ENCODE measurements around the gene UGT1A6. TPM values are rescaled to one million over a fixed set of nuclear protein-coding genes. Genes with fewer than 3 reads are reported as not detected.

Gene UGT1A6
- total RNA-seq, 1 donor from 2014 or later, result not detected

DNA sequence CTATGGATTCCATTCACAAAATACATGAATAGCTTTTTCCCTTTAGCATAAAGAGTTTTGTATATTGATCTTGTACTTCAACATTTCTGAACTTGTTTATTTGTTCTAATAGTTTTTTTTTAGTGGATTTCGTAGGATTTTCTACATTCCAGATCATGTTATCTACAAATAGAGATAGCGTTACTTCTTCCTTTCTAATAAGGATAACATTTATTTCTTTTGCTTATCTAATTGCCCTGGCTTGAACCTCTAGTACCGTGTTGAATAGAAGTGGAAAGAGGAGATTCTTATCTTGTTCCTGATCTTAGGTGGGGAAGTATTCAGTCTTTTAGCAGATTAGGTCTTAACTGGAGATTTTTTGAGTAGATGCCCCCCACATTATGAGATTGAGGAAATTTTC, 9.5 kb downstream of the UGT1A6 start:
- H3K4me3 Mint-ChIP-seq (ENCODE audit: low read depth), result no peak overlapping the region
- TF ChIP-seq, protein P1, sequence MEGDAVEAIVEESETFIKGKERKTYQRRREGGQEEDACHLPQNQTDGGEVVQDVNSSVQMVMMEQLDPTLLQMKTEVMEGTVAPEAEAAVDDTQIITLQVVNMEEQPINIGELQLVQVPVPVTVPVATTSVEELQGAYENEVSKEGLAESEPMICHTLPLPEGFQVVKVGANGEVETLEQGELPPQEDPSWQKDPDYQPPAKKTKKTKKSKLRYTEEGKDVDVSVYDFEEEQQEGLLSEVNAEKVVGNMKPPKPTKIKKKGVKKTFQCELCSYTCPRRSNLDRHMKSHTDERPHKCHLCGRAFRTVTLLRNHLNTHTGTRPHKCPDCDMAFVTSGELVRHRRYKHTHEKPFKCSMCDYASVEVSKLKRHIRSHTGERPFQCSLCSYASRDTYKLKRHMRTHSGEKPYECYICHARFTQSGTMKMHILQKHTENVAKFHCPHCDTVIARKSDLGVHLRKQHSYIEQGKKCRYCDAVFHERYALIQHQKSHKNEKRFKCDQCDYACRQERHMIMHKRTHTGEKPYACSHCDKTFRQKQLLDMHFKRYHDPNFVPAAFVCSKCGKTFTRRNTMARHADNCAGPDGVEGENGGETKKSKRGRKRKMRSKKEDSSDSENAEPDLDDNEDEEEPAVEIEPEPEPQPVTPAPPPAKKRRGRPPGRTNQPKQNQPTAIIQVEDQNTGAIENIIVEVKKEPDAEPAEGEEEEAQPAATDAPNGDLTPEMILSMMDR (IDR thresholded peaks at IDR 0.05; ENCODE audit: unreplicated experiment), result no peak
- no peaks in the 10 kb centered on the region for H3K4me1 Mint-ChIP-seq (ENCODE audit: low read depth)
- DNase-seq (ENCODE audit: low spot score, unreplicated experiment), result no peak
- H3K36me3 Mint-ChIP-seq (ENCODE audit: insufficient read depth), result no peaks in the 10 kb centered on the region
- no peak overlapping the region for H3K27ac Mint-ChIP-seq
- no peaks in the 10 kb centered on the region for H3K27me3 Mint-ChIP-seq
- peaks cover 11% of the 10 kb centered on the region for H3K9me3 Mint-ChIP-seq (ENCODE audit: low read depth)

GRCh38 chr2:233705911-233706506, 13.3 kb downstream of the UGT1A6 start:
- TF ChIP-seq, protein P1 (IDR thresholded peaks at IDR 0.05; ENCODE audit: unreplicated experiment), result no peak
- Mint-ChIP-seq H3K27me3 (no peaks in the 10 kb centered on the region), H3K4me3 (ENCODE audit: low read depth) (no peak overlapping the region), H3K27ac (no peak overlapping the region), H3K9me3 (ENCODE audit: low read depth) (peaks cover 11% of the 10 kb centered on the region), H3K4me1 (ENCODE audit: low read depth) (peaks cover 5% of the 10 kb centered on the region), H3K36me3 (ENCODE audit: insufficient read depth) (no peaks in the 10 kb centered on the region)
- no peak for DNase-seq (ENCODE audit: low spot score, unreplicated experiment)

DNA sequence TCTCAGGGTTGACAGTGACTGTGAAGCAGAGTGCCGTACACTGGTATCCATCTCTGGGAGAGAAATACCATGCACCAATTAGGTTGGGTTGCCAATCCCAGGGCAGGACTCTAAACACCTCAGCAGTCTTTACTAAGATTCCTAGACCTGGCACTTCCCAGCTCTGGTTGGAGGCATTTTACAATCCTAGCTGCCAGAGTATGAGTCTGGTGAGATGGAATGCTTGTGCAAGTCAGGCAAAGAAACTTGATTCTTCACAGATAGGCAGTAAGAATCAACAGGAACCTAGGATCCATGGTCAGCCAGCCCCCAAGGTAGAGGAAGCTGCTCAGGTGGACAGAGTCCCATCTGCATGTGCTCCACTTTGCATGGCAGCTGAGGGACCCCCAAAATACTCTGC, 14.0 kb downstream of the UGT1A6 start:
- Mint-ChIP-seq H3K27me3 (no peaks in the 10 kb centered on the region), H3K4me3 (ENCODE audit: low read depth) (no peak overlapping the region), H3K4me1 (ENCODE audit: low read depth) (peaks cover 9% of the 10 kb centered on the region), H3K9me3 (ENCODE audit: low read depth) (peaks cover 7% of the 10 kb centered on the region), H3K27ac (no peak overlapping the region), H3K36me3 (ENCODE audit: insufficient read depth) (no peaks in the 10 kb centered on the region)
- TF ChIP-seq, protein P1 (IDR thresholded peaks at IDR 0.05; ENCODE audit: unreplicated experiment), result no peak
- DNase-seq (ENCODE audit: low spot score, unreplicated experiment), result no peak

DNA sequence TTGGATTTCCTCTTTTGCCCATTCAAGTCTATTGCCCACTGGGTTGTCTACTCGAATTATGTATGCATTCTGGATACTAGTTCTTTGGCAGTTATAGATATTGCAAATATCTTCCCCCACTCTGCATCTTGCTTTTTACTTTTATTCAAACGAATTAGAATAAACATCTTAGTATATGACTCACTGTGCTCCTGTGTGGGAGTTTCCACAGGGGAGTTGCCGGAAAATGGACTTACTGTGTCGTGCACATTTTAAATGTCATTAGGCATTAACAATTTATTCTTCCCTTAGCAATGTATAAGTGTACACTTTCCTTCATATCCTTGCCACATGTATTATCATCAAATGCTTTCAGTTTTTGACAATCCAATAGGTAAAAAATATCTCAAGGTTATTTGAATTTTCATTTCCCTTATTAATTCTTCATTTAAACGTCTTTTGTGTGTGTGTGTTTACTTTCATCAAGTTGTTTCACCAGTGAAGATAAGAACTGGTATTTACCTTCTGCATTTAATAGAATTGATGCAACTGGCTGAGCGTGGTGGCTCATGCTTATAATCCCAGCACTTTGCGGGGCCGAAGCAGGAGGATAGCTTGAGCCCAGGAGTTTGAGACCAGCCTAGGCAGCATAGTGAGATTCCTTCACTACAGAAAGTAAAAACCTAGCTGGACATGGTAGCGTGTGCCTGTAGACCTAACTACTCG, 15.4 kb downstream of the UGT1A6 start:
- no peaks in the 10 kb centered on the region for H3K36me3 Mint-ChIP-seq (ENCODE audit: insufficient read depth)
- H3K4me3 Mint-ChIP-seq (ENCODE audit: low read depth), result no peak overlapping the region
- H3K9me3 Mint-ChIP-seq (ENCODE audit: low read depth), result peaks cover 3% of the 10 kb centered on the region
- H3K27me3 Mint-ChIP-seq, result no peaks in the 10 kb centered on the region
- peaks cover 9% of the 10 kb centered on the region for H3K4me1 Mint-ChIP-seq (ENCODE audit: low read depth)
- TF ChIP-seq, protein P1 (IDR thresholded peaks at IDR 0.05; ENCODE audit: unreplicated experiment), result no peak
- no peak for DNase-seq (ENCODE audit: low spot score, unreplicated experiment)
- H3K27ac Mint-ChIP-seq, result no peak overlapping the region

DNA sequence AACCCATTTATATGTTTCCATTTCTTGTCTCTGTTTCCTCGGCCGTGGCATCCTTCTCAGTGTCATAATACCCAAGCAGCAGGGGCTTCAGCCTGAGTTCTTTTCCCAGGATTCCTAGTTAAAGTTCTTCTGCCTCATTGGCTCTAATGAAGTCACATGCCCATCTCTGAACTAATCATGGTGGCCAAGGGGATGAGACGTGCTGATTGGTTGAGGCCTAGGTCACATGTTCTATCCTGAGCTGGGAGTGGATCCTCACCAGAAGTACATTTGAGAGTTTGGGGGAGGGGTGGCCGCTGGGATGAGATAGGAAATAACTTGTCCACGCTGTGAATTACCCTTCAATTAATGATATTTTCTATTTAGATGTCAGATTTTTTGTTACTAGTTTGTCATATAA, 16.3 kb downstream of the UGT1A6 start:
- H3K4me3 Mint-ChIP-seq (ENCODE audit: low read depth), result no peak overlapping the region
- no peak overlapping the region for H3K27ac Mint-ChIP-seq
- no peaks in the 10 kb centered on the region for H3K9me3 Mint-ChIP-seq (ENCODE audit: low read depth)
- H3K36me3 Mint-ChIP-seq (ENCODE audit: insufficient read depth), result no peaks in the 10 kb centered on the region
- peaks cover 2% of the 10 kb centered on the region for H3K27me3 Mint-ChIP-seq
- DNase-seq (ENCODE audit: low spot score, unreplicated experiment), result no peak
- H3K4me1 Mint-ChIP-seq (ENCODE audit: low read depth), result peaks cover 9% of the 10 kb centered on the region
- TF ChIP-seq, protein P1 (IDR thresholded peaks at IDR 0.05; ENCODE audit: unreplicated experiment), result no peak

Measured in progenitor cell of endocrine pancreas (in vitro differentiated cells).